GM21786 (cell line): Measurements from ENCODE around the gene TSPO.

Experiments used
- ATAC-seq: cut with Tn5 transposase; IDR thresholded peaks from one replicate; pipeline ENCODE4 v1.9.1; 2021; ENCODE audit not compliant: unreplicated experiment

TSPO gene

GRCh38 chr22:43174941-43175531 is 23.7 kb downstream of the TSPO start:
- no peak for ATAC-seq

DNA sequence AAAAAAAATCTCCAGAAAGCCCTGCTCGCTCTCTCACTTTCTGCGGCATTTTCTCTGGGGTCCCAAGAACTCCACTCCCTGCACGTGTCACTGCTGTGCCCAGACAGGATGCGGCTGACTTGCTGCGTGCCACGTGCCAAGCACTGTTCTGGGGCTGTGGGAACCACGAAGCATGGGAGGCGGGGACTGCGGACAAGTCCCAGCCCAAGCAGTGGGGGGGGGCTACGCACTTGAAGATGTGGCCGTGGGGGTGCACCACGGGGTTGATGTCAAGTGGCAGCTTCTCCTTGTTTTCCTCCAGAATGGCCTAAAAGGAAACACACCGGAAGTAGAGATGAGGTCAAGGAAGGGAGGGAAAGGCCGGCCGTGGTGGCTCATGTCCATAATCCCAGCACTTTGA is 24.7 kb downstream of the TSPO start:
- ATAC-seq: no peak

- ATAC-seq: no peak
Observed at GRCh38 chr22:43177479-43177878, 26.1 kb downstream of the TSPO start.

- ATAC-seq: no peak
Observed at GRCh38 chr22:43179146-43179910, 28.0 kb downstream of the TSPO start.

GRCh38 chr22:43179911-43180195 is 28.5 kb downstream of the TSPO start:
- no peak for ATAC-seq

DNA sequence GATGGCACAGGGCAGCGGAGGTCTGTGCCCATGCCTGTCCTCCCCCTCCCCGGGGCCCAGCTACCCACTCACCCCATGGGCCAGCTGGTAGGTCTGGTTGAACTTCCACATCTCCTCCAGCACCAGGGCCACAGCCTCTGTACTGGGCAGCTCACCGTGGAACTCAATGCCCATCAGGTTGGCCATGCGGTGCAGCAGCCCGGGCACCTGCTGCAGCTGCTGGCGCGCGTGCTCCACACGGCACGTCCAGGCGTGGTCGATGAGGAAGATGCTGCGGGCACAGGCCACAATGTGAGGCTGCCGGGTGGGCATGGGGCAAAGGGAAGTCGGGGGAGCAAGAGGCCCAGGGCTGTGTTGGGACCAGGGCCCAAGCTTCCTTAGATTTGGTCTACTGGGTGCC is 29.3 kb downstream of the TSPO start:
- ATAC-seq: no peak

DNA sequence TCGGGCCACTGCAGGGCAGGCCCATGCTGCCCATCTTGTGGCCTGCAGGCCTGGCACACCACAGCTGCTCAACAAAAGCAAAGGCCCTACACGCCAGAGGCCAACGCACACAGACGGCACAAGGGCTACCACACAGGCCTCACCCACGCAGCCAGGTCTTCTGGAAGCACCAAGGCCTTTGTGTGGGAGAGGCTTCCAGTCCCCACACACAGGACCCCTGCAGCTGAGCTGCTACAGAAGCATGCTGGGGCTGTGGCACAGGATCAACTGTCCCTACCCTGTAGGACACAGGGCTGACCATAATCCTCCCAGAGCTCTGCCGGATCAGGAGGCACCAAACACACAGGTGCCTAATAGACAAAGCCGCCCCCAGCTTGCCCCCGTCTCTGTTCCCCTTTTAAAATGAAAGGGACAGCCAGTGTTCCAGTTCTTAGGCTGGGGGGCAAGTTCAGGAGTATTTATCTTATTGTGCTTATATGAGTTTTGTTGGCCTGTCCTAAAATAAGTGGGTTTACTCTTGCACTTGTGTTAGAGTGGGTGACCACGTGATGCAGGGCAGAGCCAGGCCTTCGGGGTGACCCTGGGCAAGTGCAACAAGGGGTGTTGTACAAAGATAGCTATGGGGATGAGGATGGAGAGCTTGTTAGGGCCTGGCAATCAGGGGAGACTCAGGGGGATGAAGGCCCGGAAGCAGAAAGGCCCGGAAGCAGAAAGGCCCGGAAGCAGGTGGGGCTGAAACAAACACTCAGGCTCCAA is 30.1 kb downstream of the TSPO start:
- ATAC-seq: no peak

DNA sequence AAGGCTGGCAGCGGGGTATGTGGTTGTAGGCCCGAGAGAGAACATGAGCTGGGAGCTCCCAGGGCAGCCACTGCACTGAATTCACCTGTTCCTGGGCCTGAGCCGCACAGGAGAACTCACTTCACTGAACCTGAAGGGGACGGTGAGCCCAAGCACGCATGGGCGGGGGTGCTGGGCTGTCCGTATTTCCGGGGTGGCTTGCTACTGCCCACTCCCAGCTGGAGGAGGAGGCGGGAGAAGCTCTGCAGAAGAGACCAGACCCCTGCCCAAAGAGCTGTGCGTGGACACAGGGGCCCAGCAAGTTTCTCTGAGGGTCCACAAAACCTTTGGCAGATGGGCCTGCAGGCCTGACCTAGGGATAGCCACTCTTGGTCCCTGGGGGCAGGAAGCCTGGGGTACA is 30.8 kb downstream of the TSPO start:
- no peak for ATAC-seq

DNA sequence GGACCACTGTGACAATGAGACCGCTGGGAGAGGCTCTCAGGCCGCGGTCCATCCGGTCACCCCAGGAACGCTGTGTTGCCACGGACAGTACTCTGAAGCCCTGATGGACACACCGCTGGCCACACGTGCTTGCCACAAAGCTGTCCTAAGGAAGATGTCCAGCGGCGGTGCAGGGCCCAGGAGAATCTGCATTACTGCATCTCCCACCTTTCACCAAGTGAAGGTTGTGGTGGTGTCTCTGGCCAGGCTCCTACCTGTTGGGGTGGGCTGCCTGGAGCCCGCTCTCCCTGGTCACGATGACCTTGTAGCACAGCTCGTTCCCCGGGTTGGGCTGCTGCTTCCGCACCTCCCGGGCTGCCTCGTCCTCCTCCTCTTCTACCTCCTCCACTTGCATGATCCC is 31.4 kb downstream of the TSPO start:
- no peak for ATAC-seq

DNA sequence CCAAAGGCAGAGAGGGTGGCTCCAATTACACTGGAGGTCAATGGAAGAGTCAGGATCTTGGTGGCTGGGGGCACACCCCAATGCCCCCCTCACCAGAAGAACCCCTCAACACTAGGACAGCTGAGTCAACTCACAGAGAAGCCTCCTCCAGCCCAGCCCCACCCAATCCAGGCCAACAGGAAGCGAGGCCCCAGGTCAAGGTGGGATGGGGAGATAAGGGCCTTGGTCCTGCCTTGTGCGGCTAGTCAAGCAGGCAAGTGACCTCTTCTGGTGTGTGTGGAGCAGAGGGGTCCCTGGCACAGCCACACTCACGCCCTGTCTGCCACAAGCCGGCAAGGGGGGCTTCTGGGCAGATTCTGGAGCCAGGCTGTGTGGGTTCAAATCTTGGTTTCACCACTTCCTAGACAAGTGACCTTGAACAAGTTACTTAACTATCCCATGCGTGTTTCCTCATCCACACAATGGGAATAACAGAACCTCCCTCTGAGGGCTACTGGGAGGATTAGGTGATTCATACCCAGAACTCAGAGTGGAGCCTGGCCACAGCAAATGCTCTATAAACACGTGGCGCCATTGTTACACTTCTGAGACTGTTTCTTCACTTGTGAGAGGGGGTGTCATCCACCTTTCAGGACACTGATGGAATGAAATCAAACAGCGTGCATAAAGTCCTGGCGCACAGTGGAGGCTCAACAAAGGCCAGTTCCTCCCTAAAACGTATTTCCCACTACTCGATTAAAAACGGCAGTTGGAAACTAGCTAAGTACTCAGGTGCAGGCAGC is 32.3 kb downstream of the TSPO start:
- ATAC-seq: no peak

GRCh38 chr22:43185860-43186261 is 34.5 kb downstream of the TSPO start:
- ATAC-seq: no peak

DNA sequence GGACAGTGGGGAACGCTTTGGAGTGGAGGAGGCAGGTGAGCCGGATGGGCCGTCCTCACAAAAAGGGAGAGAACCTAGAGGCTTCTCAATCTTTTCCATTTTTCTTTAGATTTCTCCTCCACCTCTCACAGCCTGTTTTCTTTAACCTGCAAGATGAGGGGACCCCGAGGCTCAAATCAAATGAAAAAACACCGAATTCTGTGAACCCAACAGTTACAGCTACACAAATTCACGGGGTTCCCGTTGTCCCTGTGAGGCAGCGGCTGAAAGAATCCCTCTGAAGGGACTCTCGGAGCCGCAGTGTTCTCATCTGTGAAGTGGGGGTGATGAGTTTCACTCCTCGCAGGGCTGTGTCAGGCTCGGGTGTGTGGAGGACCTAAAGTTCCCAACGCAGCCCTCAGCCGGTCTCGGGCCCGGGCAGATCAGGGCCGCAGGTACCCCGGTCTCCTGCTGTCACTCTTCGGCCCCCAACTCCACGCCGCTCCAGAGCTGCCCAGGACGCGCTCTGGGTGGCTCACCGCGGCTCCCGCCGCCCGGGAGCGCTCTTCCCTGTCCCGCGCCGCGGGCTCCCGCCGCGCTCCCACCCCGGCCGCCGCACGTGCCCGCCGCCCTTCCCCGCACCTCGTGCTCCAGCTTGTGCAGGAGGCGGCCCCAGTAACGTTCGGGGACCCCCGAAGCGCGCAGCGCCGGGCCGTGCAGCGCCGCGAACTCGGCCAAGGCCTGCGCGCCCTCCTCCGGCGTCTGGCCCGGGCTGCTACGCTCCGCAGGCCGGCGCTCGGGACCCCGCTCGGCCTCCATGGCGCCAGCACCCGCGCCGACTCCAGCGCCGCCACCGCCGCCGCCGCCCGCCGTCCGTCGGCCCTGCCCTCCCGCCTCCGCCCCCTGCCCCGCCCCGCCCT is 35.2 kb downstream of the TSPO start, which contains the start of gene TTLL12:
Gene TTLL12 (minus strand): TSS at position 863 of the 899 bp plus-strand sequence. CDS start 65 bp downstream, at position 798.
- ATAC-seq: no peak

- ATAC-seq: peak; percentile 82
Observed at GRCh38 chr22:43187171-43188099, 36.1 kb downstream of the TSPO start.

- ATAC-seq: no peak
Observed at GRCh38 chr22:43188829-43189545, 37.6 kb downstream of the TSPO start.

GRCh38 chr22:43191831-43192230 is 40.5 kb downstream of the TSPO start:
- ATAC-seq: no peak

GRCh38 chr22:43197271-43197941 is 46.0 kb downstream of the TSPO start:
- no peak for ATAC-seq

GRCh38 chr22:43198126-43198525 is 46.8 kb downstream of the TSPO start:
- no peak for ATAC-seq

DNA sequence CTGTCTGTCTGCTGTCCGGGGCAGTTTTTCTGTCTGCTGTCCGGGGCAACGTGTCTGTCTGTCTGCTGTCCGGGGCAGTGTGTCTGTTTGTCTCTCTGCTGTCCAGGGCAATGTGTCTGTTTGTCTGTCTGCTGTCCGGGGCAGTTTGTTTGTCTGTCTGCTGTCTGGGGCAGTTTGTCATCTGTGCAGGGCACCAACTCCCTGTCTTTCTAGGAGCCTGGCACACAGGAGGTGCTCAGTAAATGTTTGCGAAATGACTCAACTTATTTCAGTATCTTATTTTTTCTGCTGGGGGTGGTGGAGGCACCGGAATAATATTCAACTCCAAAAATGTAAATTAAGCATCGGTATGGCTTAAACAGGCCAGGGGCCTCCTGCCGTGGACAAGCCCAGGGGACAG is 47.6 kb downstream of the TSPO start:
- ATAC-seq: no peak
